Endothelial cell of umbilical vein (primary cell): ENCODE results near the gene CALY. TPM values are rescaled to one million over a fixed set of nuclear protein-coding genes. Genes with fewer than 3 reads are reported as not detected.

Source experiments
- BruUV-seq: library from RNA; stranded (reverse); fragments of 400-500 nt; replicated peaks from 2 replicates; lab custom pipeline; 2021; lab: Mats Ljungman, UMichigan
- CTCF ChIA-PET: fragments of 300-600, 350-600 bp; sonication (Branson Sonifier 250); formaldehyde crosslinking; loops from one replicate; lab custom pipeline; 2021; ENCODE audit warnings: antibody characterized with exemption, inconsistent platforms; lab: Charles Lee
- POLR2A ChIA-PET: fragments of 300-600, 350-600 bp; sonication (Branson Sonifier 250); formaldehyde crosslinking; loops from one replicate; lab custom pipeline; 2021; ENCODE audit warnings: antibody characterized with exemption, inconsistent platforms; lab: Charles Lee
- DNase-seq: peaks from one replicate; pipeline ENCODE4 v3.0.0-alpha.2; 2011; ENCODE audit warnings: low read depth, low spot score
- FAIRE-seq: peaks from 2 replicates; lab custom pipeline; 2011; peaks lifted over from hg19 to GRCh38; lab: Jason Lieb, UNC
- H2AFZ ChIP-seq: 2 replicates; pipeline ENCODE4 v1.6.0; 2012; ENCODE audit warnings: low read depth, low read length, control low read depth, inconsistent platforms
- H3K27ac ChIP-seq: 2 replicates; pipeline ENCODE4 v1.5.1; 2011; ENCODE audit warnings: low read depth, mild to moderate bottlenecking, control low read depth, low read length, moderate library complexity; ENCODE audit not compliant: insufficient read depth
- H3K27me3 ChIP-seq, 2 experiments: 2 replicates each; pipeline versions ENCODE4 v1.6.0 to v1.6.1; 2011; ENCODE audit warnings: low read length in 2 of 2, mixed read lengths in 1 of 2; ENCODE audit not compliant: control insufficient read depth in 2 of 2, insufficient read depth in 2 of 2
- H3K36me3 ChIP-seq, 2 experiments: 2 replicates in 1 of 2; 3 replicates in 1 of 2; pipeline ENCODE4 v1.5.1; 2011; ENCODE audit warnings: low read length in 2 of 2, mild to moderate bottlenecking in 1 of 2, moderate library complexity in 1 of 2; ENCODE audit not compliant: control insufficient read depth in 2 of 2, insufficient read depth in 2 of 2; ENCODE audit errors: extremely low read depth in 1 of 2
- H3K4me1 ChIP-seq: 3 replicates; pipeline ENCODE4 v1.5.1; 2011; ENCODE audit warnings: mild to moderate bottlenecking, low read length; ENCODE audit not compliant: control insufficient read depth, insufficient read depth; ENCODE audit errors: extremely low read depth
- H3K4me2 ChIP-seq: 2 replicates; pipeline ENCODE4 v1.6.1; 2011; ENCODE audit warnings: low read length, control low read depth, mixed read lengths; ENCODE audit not compliant: insufficient read depth
- H3K4me3 ChIP-seq, 3 experiments: fragments of 200-600 bp in 1 of 3; sonication (generic), shearing (Covaris generic) in 1 of 3; replicated peaks in 1 of 3; 2 replicates each; pipeline ENCODE4 v1.5.1; 2011 to 2016; ENCODE audit warnings: control low read depth in 3 of 3, low read length in 3 of 3, mild to moderate bottlenecking in 2 of 3, inconsistent platforms in 1 of 3, low read depth in 1 of 3, moderate library complexity in 1 of 3; ENCODE audit not compliant: insufficient read depth in 1 of 3
- H3K79me2 ChIP-seq: 2 replicates; pipeline ENCODE4 v1.6.0; 2012; ENCODE audit warnings: low read length, inconsistent platforms; ENCODE audit not compliant: control insufficient read depth, insufficient read depth
- H3K9ac ChIP-seq: replicated peaks from 2 replicates; pipeline ENCODE3; 2011; ENCODE audit warnings: low read length, control low read depth; ENCODE audit not compliant: insufficient read depth; ENCODE audit errors: extremely low read depth
- H3K9me1 ChIP-seq: replicated peaks from 3 replicates; pipeline ENCODE4 v1.6.0; 2011; ENCODE audit warnings: mild to moderate bottlenecking, low read length; ENCODE audit not compliant: control insufficient read depth, insufficient read depth; ENCODE audit errors: extremely low read depth
- H3K9me3 ChIP-seq: replicated peaks from 2 replicates; pipeline ENCODE4 v1.5.1; 2012; ENCODE audit warnings: low read length, inconsistent platforms; ENCODE audit not compliant: control insufficient read depth, insufficient read depth
- H4K20me1 ChIP-seq: replicated peaks from 2 replicates; pipeline ENCODE3; 2011; ENCODE audit warnings: mild to moderate bottlenecking, low read length; ENCODE audit not compliant: control insufficient read depth, insufficient read depth; ENCODE audit errors: extremely low read depth
- EZH2 ChIP-seq: IDR thresholded peaks from 2 replicates; pipeline ENCODE4 v1.6.1; 2012; ENCODE audit warnings: borderline replicate concordance, low read depth, mild to moderate bottlenecking, moderate library complexity, low read length, inconsistent platforms; ENCODE audit not compliant: severe bottlenecking
- FOS ChIP-seq: IDR thresholded peaks from 2 replicates; pipeline ENCODE4 v1.6.1; 2011; ENCODE audit warnings: mild to moderate bottlenecking, low read length, moderate library complexity, borderline replicate concordance; ENCODE audit not compliant: insufficient read depth
- GATA2 ChIP-seq: IDR thresholded peaks from 2 replicates; pipeline ENCODE4 v1.7.0; 2011; ENCODE audit warnings: low read depth, mild to moderate bottlenecking, moderate library complexity, mixed read lengths, low read length; ENCODE audit not compliant: insufficient read length, insufficient read depth
- JUN ChIP-seq: IDR thresholded peaks from 2 replicates; pipeline ENCODE4 v1.6.1; 2011; ENCODE audit warnings: borderline replicate concordance, low read depth; ENCODE audit not compliant: insufficient read length, insufficient read depth
- MYC ChIP-seq: IDR thresholded peaks from one replicate; pipeline ENCODE4 v1.6.1; 2011; ENCODE audit warnings: mild to moderate bottlenecking, low read depth, low read length
- POLR2A ChIP-seq: IDR thresholded peaks from 2 replicates; pipeline ENCODE4 v1.6.1; 2012; ENCODE audit warnings: low read depth, mild to moderate bottlenecking, control low read depth, low read length
- POLR2AphosphoS5 ChIP-seq: IDR thresholded peaks from 2 replicates; pipeline ENCODE4 v1.6.1; 2012; ENCODE audit warnings: low read depth, mild to moderate bottlenecking, control low read depth, low read length, moderate library complexity; ENCODE audit not compliant: insufficient read depth
- dilution Hi-C: fragments of 300-500 bp; cut with MboI; formaldehyde crosslinking; loops from one replicate; pipeline ENCODE4 v1.15.0; 2019; ENCODE audit warnings: low sequenced_read_pairs; ENCODE audit not compliant: extremely low pct_ligation_motif_present
- intact Hi-C: fragments of 100-400 bp; cut with micrococcal nuclease; formaldehyde crosslinking; loops from one replicate; pipeline ENCODE4 v1.10.0; 2022
- polyA plus RNA-seq, 4 experiments: library from polyadenylated mRNA; depleted of rRNA in 3 of 4; stranded (reverse) in 3 of 4; unstranded in 1 of 4; fragments of >200 nt; gene quantifications; 2 replicates each; pipeline versions ENCODE4 v1.2.1 to v1.2.3, GENCODE V29; 2011 to 2012; ENCODE audit warnings: missing spikeins in 1 of 4
- total RNA-seq: library from RNA; stranded (reverse); gene quantifications from 2 replicates; pipeline ENCODE4 v1.2.3, GENCODE V29; 2021
- TF ChIP-seq, protein P1 (sequence below), 2 donors: IDR thresholded peaks; 1 replicate in 1 of 2; 2 replicates in 1 of 2; pipeline ENCODE4 v1.5.1; 2011; ENCODE audit warnings: low read length in 2 of 2, mild to moderate bottlenecking in 2 of 2, moderate library complexity in 2 of 2, control low read depth in 1 of 2, inconsistent platforms in 1 of 2, low read depth in 1 of 2; ENCODE audit not compliant: insufficient read depth in 1 of 2; ENCODE audit errors: extremely low read depth in 1 of 2
- TF ChIP-seq, protein P2 (sequence below): IDR thresholded peaks from 2 replicates; pipeline ENCODE4 v1.6.1; 2011; ENCODE audit not compliant: insufficient read depth, insufficient read length

CALY gene
- total and polyA plus RNA-seq, 2 donors (not counting 3 experiments of a cell fraction or from before 2014, with no cell fraction given) = not detected

GRCh38 chr10:133313192-133313591 lies 23.5 kb downstream of the CALY start:
- FAIRE-seq (no peak), DNase-seq (no peak)
- Histone ChIP-seq H3K36me3 (peaks cover 3 to 5% of the 10 kb centered on the region in 2 experiments), H4K20me1 (no peaks in the 10 kb centered on the region), H3K9me3 (no peaks in the 10 kb centered on the region), H3K27me3 (no peaks in the 10 kb centered on the region), H3K27ac (no peak overlapping the region), H3K4me3 (no peak overlapping the region), H2AFZ (no peak overlapping the region), H3K4me2 (no peak overlapping the region), H3K79me2 (peaks cover 3% of the 10 kb centered on the region), H3K9me1 (no peaks in the 10 kb centered on the region), H3K9ac (no peak overlapping the region), H3K4me1 (no peaks in the 10 kb centered on the region)
- intact Hi-C loops = no loop called here
- CTCF ChIA-PET = interaction anchor here (1.6 to 3.6 kb wide), 2 partner anchors 11 to 16 kb away, joined by 9 to 13 read pairs; no protein-coding TSS in a partner anchor
- no TSS peak for BruUV-seq
- dilution Hi-C loops = no loop called here
- TF ChIP-seq POLR2A (no peak), JUN (no peak), GATA2 (no peak), POLR2AphosphoS5 (no peak), FOS (no peak), EZH2 (no peak), MYC (no peak)
- TF ChIP-seq, protein P1, sequence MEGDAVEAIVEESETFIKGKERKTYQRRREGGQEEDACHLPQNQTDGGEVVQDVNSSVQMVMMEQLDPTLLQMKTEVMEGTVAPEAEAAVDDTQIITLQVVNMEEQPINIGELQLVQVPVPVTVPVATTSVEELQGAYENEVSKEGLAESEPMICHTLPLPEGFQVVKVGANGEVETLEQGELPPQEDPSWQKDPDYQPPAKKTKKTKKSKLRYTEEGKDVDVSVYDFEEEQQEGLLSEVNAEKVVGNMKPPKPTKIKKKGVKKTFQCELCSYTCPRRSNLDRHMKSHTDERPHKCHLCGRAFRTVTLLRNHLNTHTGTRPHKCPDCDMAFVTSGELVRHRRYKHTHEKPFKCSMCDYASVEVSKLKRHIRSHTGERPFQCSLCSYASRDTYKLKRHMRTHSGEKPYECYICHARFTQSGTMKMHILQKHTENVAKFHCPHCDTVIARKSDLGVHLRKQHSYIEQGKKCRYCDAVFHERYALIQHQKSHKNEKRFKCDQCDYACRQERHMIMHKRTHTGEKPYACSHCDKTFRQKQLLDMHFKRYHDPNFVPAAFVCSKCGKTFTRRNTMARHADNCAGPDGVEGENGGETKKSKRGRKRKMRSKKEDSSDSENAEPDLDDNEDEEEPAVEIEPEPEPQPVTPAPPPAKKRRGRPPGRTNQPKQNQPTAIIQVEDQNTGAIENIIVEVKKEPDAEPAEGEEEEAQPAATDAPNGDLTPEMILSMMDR (IDR thresholded peaks at IDR 0.05; ENCODE audit: extremely low read depth in 1 of 2, insufficient read depth in 1 of 2, low read depth in 1 of 2, low read length in 2 of 2) = no peak
- TF ChIP-seq, protein P2, sequence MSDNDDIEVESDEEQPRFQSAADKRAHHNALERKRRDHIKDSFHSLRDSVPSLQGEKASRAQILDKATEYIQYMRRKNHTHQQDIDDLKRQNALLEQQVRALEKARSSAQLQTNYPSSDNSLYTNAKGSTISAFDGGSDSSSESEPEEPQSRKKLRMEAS = no peak
- POLR2A ChIA-PET = no interaction called here
